HepG2 (cell line): Measurements from ENCODE around the gene UBE2D4. TPM values are rescaled to one million over a fixed set of nuclear protein-coding genes. Genes with fewer than 3 reads are reported as not detected.

Experiments used
- ATAC-seq: fragments of 200-7000 bp; cut with Tn5 transposase; 3 replicates; pipeline ENCODE4 v1.9.1; 2020; ENCODE audit warnings: mild to moderate bottlenecking, moderate library complexity
- BruUV-seq: library from RNA; stranded (reverse); fragments of 400-500 nt; replicated peaks from 2 replicates; lab custom pipeline; 2021; lab: Mats Ljungman, UMichigan
- CTCF ChIA-PET: fragments of 300-600 bp; formaldehyde crosslinking; extraction: SDS; loops from one replicate; lab custom pipeline; 2021; ENCODE audit warnings: low total read pairs, inconsistent platforms, low intra/inter-chr PET ratio; lab: Yijun Ruan, JAX
- POLR2A ChIA-PET: fragments of 350-600 bp; sonication (Branson Sonifier 250); formaldehyde crosslinking; loops from one replicate; lab custom pipeline; 2020; ENCODE audit warnings: antibody characterized with exemption, inconsistent platforms; lab: Yijun Ruan, JAX
- DNase-seq: peaks from one replicate; pipeline ENCODE4 v3.0.0-alpha.2; 2015; ENCODE audit warnings: low spot score
- FAIRE-seq: peaks from 3 replicates; lab custom pipeline; 2011; peaks lifted over from hg19 to GRCh38; lab: Jason Lieb, UNC
- H2AFZ ChIP-seq: one replicate; pipeline ENCODE4 v1.6.1; 2011; ENCODE audit warnings: low read length, inconsistent platforms
- H3K27ac ChIP-seq: fragments of 300-600 bp; 3 replicates; pipeline ENCODE4 v1.8.0; 2011; ENCODE audit warnings: mixed run types, mild to moderate bottlenecking, mixed read lengths, low read length, inconsistent platforms; ENCODE audit not compliant: insufficient read depth; ENCODE audit errors: extremely low read length
- H3K27me3 ChIP-seq, 2 experiments: fragments of 200-600 bp in 1 of 2; 2 replicates in 1 of 2; 3 replicates in 1 of 2; pipeline versions ENCODE4 v1.6.0 to v1.8.0; 2011; ENCODE audit warnings: low read length in 2 of 2, mild to moderate bottlenecking in 2 of 2, moderate library complexity in 2 of 2, inconsistent platforms in 1 of 2; ENCODE audit not compliant: insufficient read depth in 2 of 2, control insufficient read depth in 1 of 2
- H3K36me3 ChIP-seq, 2 experiments: fragments of 200-600 bp in 1 of 2; replicated peaks in 1 of 2; 2 replicates in 1 of 2; 3 replicates in 1 of 2; pipeline versions ENCODE4 v1.5.1 to v1.8.0; 2011; ENCODE audit warnings: low read length in 2 of 2, inconsistent platforms in 1 of 2; ENCODE audit not compliant: insufficient read depth in 2 of 2, control insufficient read depth in 1 of 2
- H3K4me1 ChIP-seq: 2 replicates; pipeline ENCODE4 v1.5.1; 2012; ENCODE audit warnings: low read length, inconsistent platforms; ENCODE audit not compliant: insufficient read depth
- H3K4me2 ChIP-seq: 2 replicates; pipeline ENCODE4 v1.6.0; 2011; ENCODE audit warnings: low read depth, low read length, inconsistent platforms
- H3K4me3 ChIP-seq, 3 experiments: fragments of 200-600 bp in 1 of 3; sonication (generic), shearing (Covaris generic) in 1 of 3; replicated peaks in 1 of 3; 2 replicates each; pipeline ENCODE4 v1.5.1; 2011 to 2016; ENCODE audit warnings: low read length in 3 of 3, inconsistent platforms in 2 of 3, low read depth in 2 of 3, mild to moderate bottlenecking in 2 of 3, control low read depth in 1 of 3, mixed read lengths in 1 of 3; ENCODE audit not compliant: insufficient read depth in 1 of 3
- H3K79me2 ChIP-seq: one replicate; pipeline ENCODE4 v1.6.1; 2011; ENCODE audit warnings: low read length, inconsistent platforms; ENCODE audit not compliant: insufficient read depth
- H3K9ac ChIP-seq: 2 replicates; pipeline ENCODE4 v1.6.0; 2011; ENCODE audit warnings: mild to moderate bottlenecking, low read depth, low read length, inconsistent platforms; ENCODE audit not compliant: insufficient read depth
- H3K9me3 ChIP-seq: 2 replicates; pipeline ENCODE4 v1.5.1; 2012; ENCODE audit warnings: mild to moderate bottlenecking, low read length
- H4K20me1 ChIP-seq: 2 replicates; pipeline ENCODE4 v1.6.0; 2011; ENCODE audit warnings: inconsistent platforms, mild to moderate bottlenecking, low read length, moderate library complexity; ENCODE audit not compliant: insufficient read depth
- AFF4 ChIP-seq: sonication (generic); formaldehyde crosslinking; IDR thresholded peaks from 2 replicates; pipeline ENCODE4 v1.4.0; 2020; ENCODE audit warnings: missing genetic modification reagents
- ELK4 ChIP-seq: sonication (generic); formaldehyde crosslinking; IDR thresholded peaks from 2 replicates; pipeline ENCODE4 v1.9.0; 2021; ENCODE audit warnings: missing genetic modification reagents, borderline replicate concordance
- MAFG ChIP-seq: sonication (generic); formaldehyde crosslinking; IDR thresholded peaks from 2 replicates; pipeline ENCODE4 v1.5.1; 2020; ENCODE audit warnings: mild to moderate bottlenecking, missing genetic modification reagents
- MXD1 ChIP-seq: sonication (generic); formaldehyde crosslinking; IDR thresholded peaks from 2 replicates; pipeline ENCODE4 v1.4.0; 2020; ENCODE audit warnings: mild to moderate bottlenecking, missing genetic modification reagents
- RBAK ChIP-seq: sonication (generic); formaldehyde crosslinking; IDR thresholded peaks from 2 replicates; pipeline ENCODE4 v1.5.1; 2020; ENCODE audit warnings: mild to moderate bottlenecking, missing genetic modification reagents
- SATB2 ChIP-seq: sonication (generic); formaldehyde crosslinking; IDR thresholded peaks from 2 replicates; pipeline ENCODE4 v1.5.0; 2020; ENCODE audit warnings: missing genetic modification reagents
- TEAD2 ChIP-seq: sonication (generic); formaldehyde crosslinking; IDR thresholded peaks from 2 replicates; pipeline ENCODE4 v1.9.0; 2021; ENCODE audit warnings: missing genetic modification reagents
- ZFP1 ChIP-seq: IDR thresholded peaks from 2 replicates; pipeline ENCODE4 v1.6.1; 2016
- ZFYVE20 ChIP-seq: sonication (generic); formaldehyde crosslinking; IDR thresholded peaks from 2 replicates; pipeline ENCODE4 v1.8.0; 2023; ENCODE audit warnings: low read depth, mild to moderate bottlenecking, moderate library complexity, missing genetic modification reagents, borderline replicate concordance
- ZNF558 ChIP-seq: sonication (generic); formaldehyde crosslinking; IDR thresholded peaks from 2 replicates; pipeline ENCODE4 v1.9.0; 2022; ENCODE audit warnings: mild to moderate bottlenecking, missing genetic modification reagents, borderline replicate concordance
- ZNF580 ChIP-seq: IDR thresholded peaks from 2 replicates; pipeline ENCODE4 v1.6.1; 2016; ENCODE audit warnings: low read depth, borderline replicate concordance
- ZNF652 ChIP-seq: IDR thresholded peaks from 2 replicates; pipeline ENCODE4 v1.6.1; 2016; ENCODE audit warnings: low read depth, borderline replicate concordance
- ZNF770 ChIP-seq: sonication (generic); formaldehyde crosslinking; IDR thresholded peaks from 2 replicates; pipeline ENCODE4 v1.5.0; 2020; ENCODE audit warnings: mild to moderate bottlenecking, missing genetic modification reagents
- ZNF784 ChIP-seq: sonication (generic); formaldehyde crosslinking; IDR thresholded peaks from 2 replicates; pipeline ENCODE4 v1.5.1; 2020; ENCODE audit warnings: missing genetic modification reagents, mild to moderate bottlenecking, borderline replicate concordance
- WGBS: methylation state at CpG from one replicate; pipeline ENCODE4 v1.1.6; 2017; ENCODE audit warnings: low lambda C conversion rate; 5-methylcytosine and 5-hydroxymethylcytosine counted together
- in situ Hi-C: cut with HindIII; loops from 2 replicates; pipeline ENCODE4 v1.10.0; 2017; ENCODE audit warnings: low pct_unique_long_range_greater_than_20kb; ENCODE audit not compliant: extremely low pct_ligation_motif_present
- intact Hi-C: fragments of 100-400 bp; cut with micrococcal nuclease; formaldehyde crosslinking; loops from one replicate; pipeline ENCODE4 v1.10.0; 2022; ENCODE audit not compliant: unreplicated experiment
- polyA plus RNA-seq, 8 experiments: library from polyadenylated mRNA; depleted of rRNA in 3 of 8; stranded (reverse) in 7 of 8; unstranded in 1 of 8; fragments of >200 nt; fragmentation: Illumina TruSeq in 4 of 8; extraction: Trizol in 4 of 8; gene quantifications; 2 replicates each; pipeline versions ENCODE4 v1.2.1 to v1.2.3, GENCODE V29; 2011 to 2016; ENCODE audit warnings: low read depth in 4 of 8, missing spikeins in 1 of 8, mixed read lengths in 1 of 8; ENCODE audit not compliant: insufficient read depth in 1 of 8
- total RNA-seq, 5 experiments: library from RNA; depleted of rRNA; stranded (reverse); fragments of >200 nt; fragmentation: Illumina TruSeq; extraction: Trizol; gene quantifications; 2 replicates each; pipeline ENCODE4 v1.2.3, GENCODE V29; 2016; ENCODE audit warnings: low read depth in 1 of 5

The UBE2D4 gene
- total and polyA plus RNA-seq, 2 of the 13 experiments (the other 11 are each of a cell fraction or from before 2014, with no cell fraction given), result 9.9 to 16.0 TPM

GRCh38 chr7:43906331-43907010 is 19.8 kb upstream of the UBE2D4 start, which contains the start of gene URGCP (continued):
- no peak for TF ChIP-seq ELK4

- H2AFZ ChIP-seq, result no peak overlapping the region
- DNase-seq, result no peak
- WGBS, result 68% methylated on average over 5 of the region's 5 CpGs
- no peaks in the 10 kb centered on the region for H3K9me3 ChIP-seq
- BruUV-seq, result no TSS peak
- H3K27me3 ChIP-seq, result no peaks in the 10 kb centered on the region
- intact Hi-C loops (no loop called here), in situ Hi-C loops (no loop called here)
- no peak for ATAC-seq
- no peak overlapping the region for H3K4me3 ChIP-seq
- no peak for FAIRE-seq
- no peaks in the 10 kb centered on the region for H3K4me1 ChIP-seq
- H3K36me3 ChIP-seq, result no peaks in the 10 kb centered on the region
- no peaks in the 10 kb centered on the region for H3K79me2 ChIP-seq
- no peak overlapping the region for H3K4me2 ChIP-seq
- POLR2A ChIA-PET, result no interaction called here
- CTCF ChIA-PET, result no interaction called here
- H4K20me1 ChIP-seq, result no peaks in the 10 kb centered on the region
- H3K27ac ChIP-seq, result no peak overlapping the region
- no peak overlapping the region for H3K9ac ChIP-seq
- TF ChIP-seq MAFG (no peak), ZNF558 (CRISPR knock-in tag) (no peak), ZFP1 (CRISPR knock-in tag) (no peak), ZNF580 (CRISPR knock-in tag) (no peak), ZNF770 (no peak), TEAD2 (no peak), SATB2 (CRISPR knock-in tag) (no peak), MXD1 (CRISPR knock-in tag) (no peak), ZNF784 (CRISPR knock-in tag) (no peak), RBAK (no peak), ZNF652 (CRISPR knock-in tag) (no peak), ZFYVE20 (no peak), AFF4 (CRISPR knock-in tag) (no peak)
Observed at GRCh38 chr7:43914795-43915194, 11.4 kb upstream of the UBE2D4 start.
